Eye (tissue), 1 donor: ENCODE data around the gene KLHL40.
A peak's percentile ranks its signal among the peaks of the same experiment; 100 is the strongest.

Source experiments
- DNase-seq: peaks from one replicate; pipeline ENCODE4 v3.0.0-alpha.2; 2015

KLHL40 gene

DNA sequence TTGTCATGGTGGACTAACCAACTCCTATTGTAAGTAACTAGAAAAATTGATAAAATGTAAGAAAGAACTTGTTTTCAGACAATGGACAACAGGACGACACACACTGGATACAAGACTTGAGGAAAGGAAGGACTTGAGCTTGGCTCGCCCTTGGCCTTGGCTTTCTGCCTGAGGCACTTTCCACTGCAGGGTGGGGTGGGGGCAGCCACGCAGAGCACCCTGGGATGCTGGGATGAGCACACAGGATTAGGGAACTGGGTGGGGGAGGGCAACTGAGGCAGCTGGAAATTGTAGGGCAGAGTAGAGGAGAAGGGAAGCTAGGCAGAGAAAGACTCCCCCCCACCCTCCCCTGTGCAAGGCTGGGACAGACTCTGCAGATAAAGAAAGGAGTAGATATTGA is 42.7 kb downstream of the KLHL40 start:
- no peak for DNase-seq

DNA sequence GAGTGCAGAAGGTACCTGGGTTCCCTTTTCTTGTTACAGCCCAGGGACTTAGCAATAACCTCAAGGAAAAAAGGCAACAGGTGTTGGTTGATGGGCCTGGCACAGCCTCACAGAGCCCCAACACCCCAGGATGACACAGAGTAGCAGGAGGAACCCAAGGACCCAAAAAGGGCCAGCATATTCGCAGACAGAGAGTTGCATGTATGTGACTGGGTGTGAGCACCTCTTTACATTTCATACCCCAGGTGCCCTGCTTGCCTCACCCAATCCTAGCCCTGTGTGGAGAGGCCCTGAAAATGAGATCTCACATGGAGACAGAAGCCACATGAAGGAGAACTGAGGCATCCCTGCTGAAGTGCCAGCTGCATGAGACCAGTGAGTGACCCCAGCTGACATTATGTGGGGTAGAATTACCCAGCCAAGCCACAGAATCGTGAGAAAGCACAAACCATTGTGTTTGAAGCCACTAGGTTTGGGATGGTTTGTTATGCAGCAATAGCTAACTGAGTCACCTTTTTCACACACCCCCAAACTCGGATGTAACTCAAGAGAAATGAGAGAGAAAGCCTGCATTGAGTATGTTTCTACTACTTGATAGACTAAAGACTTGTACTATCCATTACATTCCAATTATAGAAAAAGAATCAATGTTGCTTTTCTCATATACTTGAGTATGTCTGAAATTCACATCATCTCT is 43.5 kb downstream of the KLHL40 start:
- DNase-seq: no peak

DNA sequence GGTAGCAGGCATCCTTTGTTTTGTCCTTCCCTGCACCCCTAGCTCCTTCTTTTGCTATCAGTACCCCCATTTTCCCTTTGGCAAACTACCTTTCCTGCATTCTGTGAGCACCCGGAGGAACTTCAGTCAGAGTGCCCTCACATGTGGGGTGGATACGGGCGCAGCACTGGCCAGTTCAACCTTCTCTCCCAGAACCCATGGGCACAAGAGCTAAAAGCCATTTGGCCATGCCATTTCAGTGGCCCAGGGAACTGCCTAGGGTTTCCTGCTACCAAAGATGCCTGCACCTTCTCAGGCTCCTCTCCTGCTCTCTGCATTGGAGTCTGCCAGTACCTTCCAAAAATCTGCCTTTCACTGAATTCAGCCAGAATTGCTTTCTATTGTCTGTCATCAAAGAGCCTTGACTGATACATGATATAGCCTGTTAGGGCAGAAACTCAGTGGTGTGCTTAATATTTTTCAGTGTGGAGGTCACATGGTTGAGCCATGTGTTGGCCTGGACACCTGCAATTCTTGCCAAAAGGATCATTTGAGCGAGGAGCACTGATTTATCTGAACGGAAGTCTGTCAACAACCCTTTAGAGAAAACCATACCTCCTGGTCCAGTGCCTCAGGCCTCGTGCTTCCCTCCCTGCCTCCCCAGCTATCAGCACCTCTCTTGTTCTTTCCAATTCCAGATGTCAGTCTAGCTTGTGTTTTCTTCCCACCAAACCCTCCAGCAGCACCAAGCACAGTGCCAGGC is 44.2 kb downstream of the KLHL40 start:
- DNase-seq: no peak

DNA sequence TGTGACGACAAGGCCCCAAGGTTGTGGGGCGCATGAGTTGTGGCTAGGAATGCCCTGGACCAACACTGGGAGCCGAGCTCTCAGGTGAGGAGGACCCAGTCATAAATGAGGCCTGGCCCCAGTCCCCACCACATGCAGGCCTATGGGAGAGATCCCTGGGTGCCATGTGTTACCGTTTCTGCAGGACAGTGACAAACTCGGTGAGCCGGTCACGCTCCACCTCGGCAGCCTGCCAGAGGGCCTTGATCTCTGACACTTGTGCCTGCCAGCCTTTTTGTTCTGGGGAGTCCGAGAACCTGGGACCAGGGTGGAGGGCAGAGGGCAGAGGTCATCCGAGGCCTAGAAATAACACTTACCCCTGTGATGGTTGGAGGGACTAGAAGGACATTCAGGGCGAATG is 45.0 kb downstream of the KLHL40 start:
- DNase-seq: no peak

DNA sequence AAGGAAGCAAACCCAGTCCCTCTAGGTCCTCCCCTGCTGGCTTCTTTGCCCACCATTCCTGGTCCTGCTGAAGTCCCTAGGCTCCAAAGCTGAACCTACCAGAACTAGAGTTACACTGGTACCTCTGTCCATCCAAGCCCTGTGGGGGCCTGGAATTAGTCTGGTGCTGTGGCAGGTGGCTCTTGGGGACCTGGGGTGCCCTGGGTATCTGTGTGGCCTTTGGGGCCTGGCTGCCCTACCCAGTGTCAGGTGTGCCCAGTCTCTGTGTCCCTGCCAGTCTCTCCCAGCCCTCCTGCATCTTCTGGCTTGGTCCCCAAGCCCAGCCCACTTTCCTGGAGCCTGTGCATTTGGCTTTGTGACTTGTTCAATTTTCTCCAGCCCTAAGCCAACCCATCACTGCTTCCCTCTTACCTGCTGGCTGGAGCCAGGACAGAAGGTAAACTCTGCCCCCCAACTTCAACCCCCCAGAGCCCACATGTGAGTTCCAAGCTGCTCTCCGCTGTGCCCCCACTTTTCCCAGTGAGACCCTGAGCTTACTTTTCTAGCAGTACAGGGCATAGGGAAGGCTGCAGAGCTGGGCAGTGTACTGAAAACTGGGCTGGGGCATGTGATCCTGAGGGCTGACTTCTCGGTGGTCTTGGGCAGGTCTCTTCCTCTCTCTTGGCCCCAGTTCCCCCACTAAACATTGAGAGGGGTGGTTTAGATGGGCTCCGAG is 45.5 kb downstream of the KLHL40 start:
- DNase-seq: no peak

DNA sequence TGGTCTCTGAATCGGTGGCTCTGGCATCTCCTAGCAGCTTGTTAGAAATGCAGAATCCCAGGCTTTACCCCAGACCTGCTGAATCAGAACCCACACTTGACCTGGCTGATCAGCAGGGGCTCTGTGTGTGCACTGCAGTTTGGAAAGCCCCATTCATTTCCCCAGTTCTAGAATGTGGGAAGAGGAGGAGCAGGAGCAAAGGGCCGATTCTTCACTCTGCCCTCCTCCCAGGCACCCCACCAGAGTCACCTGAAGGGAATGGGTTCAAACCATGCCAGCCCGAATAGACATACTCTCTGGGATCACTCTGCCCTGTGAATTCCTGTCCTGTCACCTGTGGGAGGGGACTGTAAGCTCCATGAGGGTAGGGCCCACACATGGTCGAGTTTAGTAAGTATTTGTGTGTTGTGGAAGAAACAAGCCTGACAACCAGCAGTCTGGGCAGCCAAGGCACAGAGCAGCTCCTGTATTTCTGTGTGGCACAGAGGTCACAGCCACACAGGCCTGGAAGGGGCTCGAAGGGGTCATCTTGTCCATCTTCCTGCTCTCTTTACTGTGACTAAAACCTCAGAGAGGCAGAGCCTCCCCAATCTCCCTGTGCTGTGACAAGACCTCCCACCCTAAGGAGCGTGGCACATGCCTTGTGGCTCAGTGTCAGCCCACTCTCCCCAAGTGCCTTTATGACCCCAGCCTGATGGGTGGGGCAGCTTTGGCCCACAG is 46.3 kb downstream of the KLHL40 start:
- DNase-seq: no peak

DNA sequence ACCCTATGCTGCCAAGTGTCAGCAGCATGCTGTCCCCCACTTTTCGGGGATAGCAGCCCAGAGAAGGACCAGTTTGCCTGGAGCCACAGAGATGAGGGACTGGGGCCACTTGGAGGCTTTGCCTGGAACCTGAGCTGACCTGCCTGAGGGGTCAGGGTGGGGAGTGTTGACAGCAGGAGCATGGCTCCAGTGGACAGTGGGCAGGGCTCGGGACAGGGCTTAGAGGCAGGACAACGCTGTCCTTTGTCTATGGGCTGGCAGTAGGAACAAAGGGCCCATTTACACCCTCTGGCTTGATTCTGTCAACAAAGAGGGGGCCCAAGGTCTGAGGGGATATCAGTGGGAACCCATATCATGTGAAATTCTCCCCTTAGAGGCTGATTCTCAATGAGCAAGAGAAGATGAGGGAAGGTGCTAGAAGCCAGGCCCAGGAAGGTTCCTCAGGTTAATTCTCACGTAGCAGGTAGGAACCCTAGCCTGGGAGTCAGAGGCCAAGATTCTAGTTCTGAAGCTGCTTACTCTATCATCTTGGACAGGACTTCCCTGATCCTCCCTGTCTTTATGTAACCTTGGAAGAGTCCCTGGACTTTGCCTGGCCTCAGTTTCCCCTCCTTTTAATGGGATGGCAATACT is 47.0 kb downstream of the KLHL40 start:
- no peak for DNase-seq

DNA sequence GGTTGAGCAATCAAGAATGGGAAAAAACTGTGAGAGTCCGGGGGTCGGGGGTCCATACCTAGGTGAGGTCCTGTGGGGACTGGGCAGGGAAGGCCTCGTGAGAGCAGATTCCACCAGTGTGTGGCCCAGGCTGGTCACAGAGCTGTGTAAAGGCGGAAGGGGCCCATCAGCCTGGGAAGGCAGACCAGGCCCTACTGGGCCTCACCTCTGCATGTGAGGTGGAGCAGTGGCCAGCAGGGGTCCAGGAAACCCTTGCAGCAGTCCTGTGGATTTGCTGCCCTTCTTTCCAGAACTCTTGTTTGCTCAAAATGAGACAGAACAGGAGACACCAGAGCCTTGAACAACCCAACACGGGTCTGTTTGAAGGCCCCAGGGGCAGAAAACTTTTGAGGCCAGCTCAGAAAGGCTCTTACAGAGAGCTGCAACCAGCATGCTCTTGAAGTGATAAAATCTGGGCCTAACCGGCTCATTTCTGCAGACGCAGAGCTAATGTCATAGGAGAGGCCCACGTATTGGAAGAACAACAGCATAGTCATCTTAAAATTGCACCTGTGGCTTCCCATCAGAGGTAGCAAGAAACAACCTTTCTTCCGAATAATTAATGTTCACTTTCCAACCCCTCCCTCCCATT is 47.6 kb downstream of the KLHL40 start:
- no peak for DNase-seq

DNA sequence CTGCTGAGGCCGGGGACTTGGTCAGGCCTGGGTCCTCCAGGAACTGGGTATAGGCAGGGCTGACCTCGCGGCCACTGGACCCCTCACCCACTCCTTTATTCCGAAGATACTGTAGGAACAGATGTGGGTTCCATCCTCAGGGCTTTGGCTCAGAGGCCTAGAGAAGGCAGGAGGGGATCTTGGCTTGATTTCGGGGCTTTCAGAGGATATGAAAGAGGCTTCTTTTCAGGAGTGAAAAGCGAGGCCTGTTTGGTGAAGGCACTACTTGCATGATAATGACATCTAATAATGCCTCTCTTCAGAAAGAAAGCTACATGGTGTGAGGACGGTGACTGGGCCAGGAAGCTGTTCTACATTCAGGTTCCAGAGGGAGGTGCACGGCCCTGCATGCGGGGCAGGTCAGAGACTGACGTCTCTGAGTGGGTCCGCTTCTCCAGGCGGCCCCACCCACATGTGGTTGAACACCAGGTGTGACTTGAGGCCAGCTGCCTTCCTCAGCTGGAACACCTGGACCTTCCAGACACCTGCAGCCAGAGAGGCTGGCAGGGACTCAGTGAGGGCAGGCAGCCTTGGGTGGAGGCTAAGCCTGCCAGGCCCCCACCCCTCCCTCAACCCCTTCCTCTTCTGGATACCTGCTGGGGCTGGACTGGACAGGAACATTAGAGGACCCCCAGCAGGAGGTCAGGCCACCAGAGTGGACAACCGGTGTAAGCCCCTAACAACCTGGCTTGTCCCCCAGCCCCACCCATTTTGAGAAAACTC is 48.3 kb downstream of the KLHL40 start:
- no peak for DNase-seq

DNA sequence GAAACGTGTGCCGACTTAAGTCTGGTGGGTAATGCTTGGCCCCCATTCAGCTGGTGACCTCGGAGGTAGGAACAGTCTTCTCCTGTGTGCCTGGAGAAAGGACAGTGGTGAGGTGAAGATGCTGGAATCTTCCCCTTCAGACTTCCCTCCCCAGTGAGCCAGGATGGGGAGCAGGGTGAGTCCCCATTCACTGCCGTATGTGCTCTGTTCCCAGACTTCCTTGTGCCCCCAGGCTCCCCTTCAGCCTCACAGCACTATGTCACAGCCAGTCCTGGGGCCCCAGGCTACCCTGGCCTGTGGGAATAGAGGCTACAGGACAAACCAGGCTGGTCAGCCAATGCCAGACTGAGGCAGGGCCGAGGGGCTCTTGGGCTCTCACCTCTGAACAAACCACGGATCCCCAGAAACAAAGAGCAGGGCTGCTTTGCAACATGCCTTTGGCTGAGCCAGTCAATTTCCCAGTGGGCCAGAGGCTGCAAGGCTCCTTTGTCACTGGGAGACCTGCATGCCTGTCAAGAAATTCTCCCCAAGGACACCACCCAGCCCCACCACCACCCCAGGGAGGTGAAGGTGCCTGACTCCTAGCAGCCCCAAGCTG is 49.0 kb downstream of the KLHL40 start:
- DNase-seq: no peak

DNA sequence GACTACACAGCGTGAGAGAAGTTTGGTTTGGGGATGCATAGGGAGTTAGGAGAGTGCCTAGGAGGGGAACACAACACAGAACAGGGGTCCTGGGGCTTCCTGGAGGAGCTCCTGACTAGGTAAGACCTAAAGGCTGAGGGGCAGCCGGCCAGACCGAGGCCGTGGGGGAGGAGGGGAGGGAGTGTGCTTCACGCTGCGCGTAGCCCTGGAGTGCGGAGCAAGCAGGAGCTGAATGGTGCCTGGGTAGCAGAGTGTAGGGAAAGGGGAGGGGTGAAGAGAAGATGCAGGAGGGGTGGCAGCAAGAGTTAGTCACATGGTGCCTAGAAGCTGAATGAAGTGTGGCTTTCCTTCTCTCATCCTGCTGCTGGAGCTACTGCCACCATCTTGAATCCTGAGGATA is 49.7 kb downstream of the KLHL40 start:
- DNase-seq: no peak

DNA sequence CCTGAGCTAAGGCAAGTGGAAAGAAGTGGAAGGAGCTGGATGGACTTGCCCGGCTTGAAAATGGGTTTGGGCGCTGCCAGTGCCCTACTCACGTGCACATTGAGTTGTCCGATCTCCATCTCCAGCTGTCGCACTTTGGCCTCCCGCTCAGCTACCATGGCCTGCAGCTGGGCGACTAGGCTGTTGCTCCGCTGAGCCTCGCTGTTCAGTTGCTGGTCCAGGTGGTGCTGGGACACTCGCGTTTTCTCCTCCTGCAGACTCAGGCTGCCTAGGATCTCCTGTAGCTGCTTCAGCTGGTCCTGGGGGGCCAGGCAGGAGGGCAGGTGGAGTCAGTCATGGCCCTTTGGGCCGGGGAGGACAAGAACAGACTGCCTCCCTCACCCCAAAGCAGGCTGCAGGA is 50.3 kb downstream of the KLHL40 start:
- DNase-seq: no peak

DNA sequence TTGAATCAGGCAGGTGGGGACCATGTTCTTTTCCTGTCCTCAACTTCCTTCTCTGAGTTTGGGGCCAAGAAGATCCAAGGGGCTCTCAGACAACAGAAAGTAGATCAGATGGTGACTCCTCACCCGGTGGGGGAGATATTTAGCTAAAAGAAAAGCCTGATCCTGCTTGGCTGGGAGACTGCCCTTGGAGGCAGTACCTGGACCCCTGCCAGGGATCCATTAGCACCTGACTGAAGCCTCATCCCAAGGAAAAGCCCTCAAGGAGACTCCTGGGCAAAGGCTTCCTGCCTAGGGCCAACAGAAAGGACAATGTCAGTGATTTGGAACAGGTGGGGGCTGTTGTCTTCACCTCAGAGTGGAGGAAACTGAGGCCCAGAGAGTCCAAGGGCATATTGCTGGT is 50.7 kb downstream of the KLHL40 start:
- DNase-seq: no peak

DNA sequence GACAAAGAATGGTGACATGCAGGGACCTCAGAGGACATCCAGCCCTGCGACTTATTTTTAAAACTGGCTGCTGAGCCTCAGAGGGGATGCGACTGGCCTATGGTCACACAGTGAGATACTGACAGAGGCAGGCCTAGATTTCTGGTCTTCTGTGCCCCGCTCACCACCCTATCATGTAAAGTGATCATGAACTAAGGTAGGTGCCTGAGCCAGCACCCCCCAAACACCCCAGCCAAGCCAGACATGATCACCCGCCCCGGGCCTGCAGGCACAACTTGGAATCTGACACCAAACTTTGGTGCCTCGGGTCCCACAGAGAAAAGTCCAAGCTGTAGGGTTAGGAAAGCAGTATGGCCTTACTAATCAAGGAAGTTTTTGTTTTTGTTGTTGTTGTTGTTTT is 51.2 kb downstream of the KLHL40 start:
- no peak for DNase-seq

DNA sequence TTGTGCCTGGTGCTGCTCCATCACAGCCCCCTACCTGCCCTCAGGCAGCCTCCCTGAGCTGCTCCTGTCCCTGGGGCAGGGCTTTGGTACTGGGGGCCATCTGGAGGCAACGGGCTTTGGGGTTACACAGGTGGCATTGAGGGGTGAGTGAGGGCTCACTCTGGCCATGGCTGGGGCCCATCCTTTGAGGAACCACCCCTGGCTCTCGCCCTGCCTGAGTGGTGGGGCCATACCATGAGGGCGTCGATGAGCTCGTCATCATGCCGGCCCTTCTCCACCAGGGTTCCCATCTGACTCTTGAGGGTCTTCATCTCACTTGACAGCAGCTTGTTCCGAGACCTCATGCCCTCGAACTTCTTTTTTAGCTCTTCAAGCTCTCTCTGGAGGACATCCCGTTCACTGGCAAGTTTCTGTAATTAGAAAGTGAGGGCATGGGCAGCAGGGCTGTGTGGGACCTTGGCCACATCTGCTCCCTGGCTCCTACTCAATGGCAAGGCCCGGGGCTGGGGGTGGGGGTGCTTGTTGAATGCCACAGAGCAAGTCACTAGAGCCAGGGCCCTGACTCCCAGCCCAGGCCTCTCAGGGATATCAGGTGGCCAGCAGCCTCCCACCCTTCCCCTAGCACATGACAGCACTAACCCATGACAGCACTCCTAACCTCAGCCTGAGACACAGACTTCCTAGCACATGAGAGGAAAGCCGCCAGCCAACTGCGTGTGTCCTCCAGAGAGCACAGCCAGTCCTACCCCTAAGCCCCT is 54.2 kb downstream of the KLHL40 start:
- DNase-seq: peak; percentile 12

DNA sequence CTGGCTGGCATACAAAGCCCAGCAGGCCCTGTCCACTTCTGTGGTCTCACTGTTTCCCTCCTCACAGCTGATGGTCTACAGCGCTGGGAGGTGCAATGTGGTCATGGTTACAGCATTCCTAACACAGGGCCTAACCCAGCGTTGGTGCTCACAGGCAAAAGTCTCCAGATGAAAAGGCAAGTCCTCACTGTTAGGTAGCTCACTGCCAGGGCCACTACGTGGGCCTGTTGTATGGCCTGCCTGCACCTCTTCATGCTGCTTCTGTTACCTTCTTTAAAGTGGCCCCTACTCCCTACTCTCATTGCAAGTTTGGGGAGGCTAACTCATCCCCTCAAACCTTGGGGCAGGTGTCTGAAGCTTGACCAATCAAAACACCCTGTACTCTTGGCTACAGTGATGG is 56.5 kb downstream of the KLHL40 start:
- no peak for DNase-seq
